ENCODE data around the gene ARMH2. TPM values are rescaled to one million over a fixed set of nuclear protein-coding genes. Genes with fewer than 3 reads are reported as not detected.

ARMH2 gene
- total and polyA plus RNA-seq, 9 of the 15 experiments (the other 6 are each of a cell fraction or from before 2014, with no cell fraction given): not detected

GRCh38 chr6:24832794-24833193 is 34.1 kb upstream of the ARMH2 start:
- ATAC-seq (no peak), DNase-seq (ENCODE audit: extremely low read depth in 1 of 4, low spot score in 3 of 4) (no peak), FAIRE-seq (no peak)
- Histone ChIP-seq H3K79me2 (ENCODE audit: control insufficient read depth, insufficient read depth, low read length) (no peaks in the 10 kb centered on the region), H4K20me1 (replicated peaks; ENCODE audit: control insufficient read depth, insufficient read depth, low read length) (no peaks in the 10 kb centered on the region), H3K9me3 (replicated peaks; ENCODE audit: control insufficient read depth, insufficient read depth, low read depth, low read length) (no peaks in the 10 kb centered on the region), H2AFZ (ENCODE audit: low read depth, low read length) (no peak overlapping the region), H3K4me1 (replicated peaks in 1 of 2; ENCODE audit: control insufficient read depth in 2 of 2, insufficient read depth in 2 of 2, low read length in 2 of 2) (no peaks in the 10 kb centered on the region), H3K27ac (ENCODE audit: extremely low read depth, low read depth, low read length) (no peak overlapping the region), H3K27me3 (ENCODE audit: control insufficient read depth in 2 of 2, insufficient read depth in 2 of 2, low read length in 2 of 2) (peaks cover 5 to 22% of the 10 kb centered on the region in 2 experiments), H3K4me2 (ENCODE audit: insufficient read depth, low read length) (no peak overlapping the region), H3K36me3 (ENCODE audit: control insufficient read depth, insufficient read depth, low read length) (no peaks in the 10 kb centered on the region), H3K4me3 (no peak overlapping the region), H3K9ac (ENCODE audit: insufficient read depth in 1 of 2, low read depth in 2 of 2, low read length in 2 of 2) (no peak overlapping the region), H3K9me1 (ENCODE audit: control insufficient read depth, insufficient read depth, low read length) (no peaks in the 10 kb centered on the region)
- ChIA-PET CTCF (ENCODE audit: low intra/inter-chr PET ratio) (no interaction called here), POLR2A (no interaction called here)
- in situ Hi-C loops (cut with MboI): no loop called here
- no TSS peak for BruUV-seq (replicated peaks)
- intact Hi-C loops (cut with micrococcal nuclease): no loop called here
- TF ChIP-seq ESRRA (IDR thresholded peaks at IDR 0.05; ENCODE audit: borderline replicate concordance, low read depth): peak; percentile 74
- TF ChIP-seq RUNX1 (IDR thresholded peaks at IDR 0.05; ENCODE audit: low read depth): no peak
- TF ChIP-seq JUN (IDR thresholded peaks at IDR 0.05; ENCODE audit: borderline replicate concordance, low read depth, low read length): no peak
- no peak for TF ChIP-seq JUN (CRISPR knock-in tag; IDR thresholded peaks at IDR 0.05; ENCODE audit: borderline replicate concordance)
- TF ChIP-seq ZNF699 (CRISPR knock-in tag; IDR thresholded peaks at IDR 0.05; ENCODE audit: insufficient replicate concordance): no peak
- TF ChIP-seq ZNF766 (CRISPR knock-in tag; conservative IDR thresholded peaks at IDR 0.05): no peak
- peak; percentile 51 for TF ChIP-seq RBM25 (IDR thresholded peaks at IDR 0.05; ENCODE audit: low read depth, low read length, severe bottlenecking)
- no peak for TF ChIP-seq ARNT (IDR thresholded peaks at IDR 0.05)
- no peak for TF ChIP-seq SRSF7 (optimal IDR thresholded peaks at IDR 0.05; ENCODE audit: low read depth, low read length)
- TF ChIP-seq KHSRP (IDR thresholded peaks at IDR 0.05): no peak
- 0% methylated on average over 1 of the region's 1 CpG for WGBS (ENCODE audit: insufficient coverage, low coverage, missing lambda C conversion rate)

Measured in K562 (cell line).